Measurements from ENCODE around the gene ARL3. TPM values are rescaled to one million over a fixed set of nuclear protein-coding genes. Genes with fewer than 3 reads are reported as not detected.

The ARL3 gene
- total and polyA plus RNA-seq, 2 experiments from 2014 or later = 8.5 to 22.6 TPM

DNA sequence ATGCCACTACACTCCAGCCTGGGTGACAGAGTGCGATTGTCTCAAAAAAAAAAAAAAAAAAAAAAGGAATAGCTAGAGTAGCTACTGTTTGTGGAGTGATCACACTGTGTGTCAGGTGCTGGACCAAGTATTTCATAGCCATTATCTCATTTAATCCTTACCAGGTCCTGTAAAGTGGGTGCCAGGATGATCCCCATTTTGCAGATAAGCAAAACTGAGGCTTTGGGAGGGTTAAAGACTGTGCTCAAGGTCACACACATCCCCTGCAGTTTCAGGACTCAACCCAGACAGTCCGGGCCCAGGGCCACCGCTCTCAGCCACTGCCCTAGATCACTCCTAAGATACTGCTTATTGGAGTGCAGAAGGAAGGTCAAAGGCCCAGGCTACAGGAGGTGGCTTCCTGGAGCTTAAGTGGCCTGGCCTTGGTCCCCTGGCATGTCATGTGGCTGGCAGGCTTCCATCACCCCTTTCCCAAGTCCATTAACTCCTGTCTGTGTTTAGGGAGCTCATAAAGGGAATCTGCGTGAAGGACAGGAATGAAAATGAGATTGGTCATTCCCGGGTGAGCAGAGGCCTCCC lies 17.1 kb upstream of the ARL3 start:
- H3K36me3 Mint-ChIP-seq (ENCODE audit: low read depth) = peaks cover 80% of the 10 kb centered on the region

GRCh38 chr10:102729029-102730026 lies 15.1 kb upstream of the ARL3 start:
- H3K27me3 ChIP-seq (ENCODE audit: insufficient read depth) = no peaks in the 10 kb centered on the region
- Mint-ChIP-seq H3K36me3 (ENCODE audit: low read depth) (peaks cover 75% of the 10 kb centered on the region), H3K27me3 (ENCODE audit: insufficient read depth, low read depth, poor library complexity) (peaks cover 3% of the 10 kb centered on the region), H3K4me1 (no peaks in the 10 kb centered on the region), H3K4me3 (no peak overlapping the region), H3K27ac (no peak overlapping the region), H3K9me3 (no peaks in the 10 kb centered on the region)
- H3K4me1 ChIP-seq (ENCODE audit: insufficient read depth) = no peaks in the 10 kb centered on the region
- no peak overlapping the region for H3K4me2 ChIP-seq
- peaks cover 8% of the 10 kb centered on the region for H3K79me2 ChIP-seq (replicated peaks; ENCODE audit: insufficient read depth)
- TF ChIP-seq, protein P1, sequence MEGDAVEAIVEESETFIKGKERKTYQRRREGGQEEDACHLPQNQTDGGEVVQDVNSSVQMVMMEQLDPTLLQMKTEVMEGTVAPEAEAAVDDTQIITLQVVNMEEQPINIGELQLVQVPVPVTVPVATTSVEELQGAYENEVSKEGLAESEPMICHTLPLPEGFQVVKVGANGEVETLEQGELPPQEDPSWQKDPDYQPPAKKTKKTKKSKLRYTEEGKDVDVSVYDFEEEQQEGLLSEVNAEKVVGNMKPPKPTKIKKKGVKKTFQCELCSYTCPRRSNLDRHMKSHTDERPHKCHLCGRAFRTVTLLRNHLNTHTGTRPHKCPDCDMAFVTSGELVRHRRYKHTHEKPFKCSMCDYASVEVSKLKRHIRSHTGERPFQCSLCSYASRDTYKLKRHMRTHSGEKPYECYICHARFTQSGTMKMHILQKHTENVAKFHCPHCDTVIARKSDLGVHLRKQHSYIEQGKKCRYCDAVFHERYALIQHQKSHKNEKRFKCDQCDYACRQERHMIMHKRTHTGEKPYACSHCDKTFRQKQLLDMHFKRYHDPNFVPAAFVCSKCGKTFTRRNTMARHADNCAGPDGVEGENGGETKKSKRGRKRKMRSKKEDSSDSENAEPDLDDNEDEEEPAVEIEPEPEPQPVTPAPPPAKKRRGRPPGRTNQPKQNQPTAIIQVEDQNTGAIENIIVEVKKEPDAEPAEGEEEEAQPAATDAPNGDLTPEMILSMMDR (conservative IDR thresholded peaks at IDR 0.05; ENCODE audit: low read depth in 2 of 2) = peak; percentile 90 to 97
- TF ChIP-seq POLR2AphosphoS5 (IDR thresholded peaks at IDR 0.05; ENCODE audit: low read depth) = peak; percentile 29; the same call in 1 of the 2 replicates
- TF ChIP-seq, protein P2, sequence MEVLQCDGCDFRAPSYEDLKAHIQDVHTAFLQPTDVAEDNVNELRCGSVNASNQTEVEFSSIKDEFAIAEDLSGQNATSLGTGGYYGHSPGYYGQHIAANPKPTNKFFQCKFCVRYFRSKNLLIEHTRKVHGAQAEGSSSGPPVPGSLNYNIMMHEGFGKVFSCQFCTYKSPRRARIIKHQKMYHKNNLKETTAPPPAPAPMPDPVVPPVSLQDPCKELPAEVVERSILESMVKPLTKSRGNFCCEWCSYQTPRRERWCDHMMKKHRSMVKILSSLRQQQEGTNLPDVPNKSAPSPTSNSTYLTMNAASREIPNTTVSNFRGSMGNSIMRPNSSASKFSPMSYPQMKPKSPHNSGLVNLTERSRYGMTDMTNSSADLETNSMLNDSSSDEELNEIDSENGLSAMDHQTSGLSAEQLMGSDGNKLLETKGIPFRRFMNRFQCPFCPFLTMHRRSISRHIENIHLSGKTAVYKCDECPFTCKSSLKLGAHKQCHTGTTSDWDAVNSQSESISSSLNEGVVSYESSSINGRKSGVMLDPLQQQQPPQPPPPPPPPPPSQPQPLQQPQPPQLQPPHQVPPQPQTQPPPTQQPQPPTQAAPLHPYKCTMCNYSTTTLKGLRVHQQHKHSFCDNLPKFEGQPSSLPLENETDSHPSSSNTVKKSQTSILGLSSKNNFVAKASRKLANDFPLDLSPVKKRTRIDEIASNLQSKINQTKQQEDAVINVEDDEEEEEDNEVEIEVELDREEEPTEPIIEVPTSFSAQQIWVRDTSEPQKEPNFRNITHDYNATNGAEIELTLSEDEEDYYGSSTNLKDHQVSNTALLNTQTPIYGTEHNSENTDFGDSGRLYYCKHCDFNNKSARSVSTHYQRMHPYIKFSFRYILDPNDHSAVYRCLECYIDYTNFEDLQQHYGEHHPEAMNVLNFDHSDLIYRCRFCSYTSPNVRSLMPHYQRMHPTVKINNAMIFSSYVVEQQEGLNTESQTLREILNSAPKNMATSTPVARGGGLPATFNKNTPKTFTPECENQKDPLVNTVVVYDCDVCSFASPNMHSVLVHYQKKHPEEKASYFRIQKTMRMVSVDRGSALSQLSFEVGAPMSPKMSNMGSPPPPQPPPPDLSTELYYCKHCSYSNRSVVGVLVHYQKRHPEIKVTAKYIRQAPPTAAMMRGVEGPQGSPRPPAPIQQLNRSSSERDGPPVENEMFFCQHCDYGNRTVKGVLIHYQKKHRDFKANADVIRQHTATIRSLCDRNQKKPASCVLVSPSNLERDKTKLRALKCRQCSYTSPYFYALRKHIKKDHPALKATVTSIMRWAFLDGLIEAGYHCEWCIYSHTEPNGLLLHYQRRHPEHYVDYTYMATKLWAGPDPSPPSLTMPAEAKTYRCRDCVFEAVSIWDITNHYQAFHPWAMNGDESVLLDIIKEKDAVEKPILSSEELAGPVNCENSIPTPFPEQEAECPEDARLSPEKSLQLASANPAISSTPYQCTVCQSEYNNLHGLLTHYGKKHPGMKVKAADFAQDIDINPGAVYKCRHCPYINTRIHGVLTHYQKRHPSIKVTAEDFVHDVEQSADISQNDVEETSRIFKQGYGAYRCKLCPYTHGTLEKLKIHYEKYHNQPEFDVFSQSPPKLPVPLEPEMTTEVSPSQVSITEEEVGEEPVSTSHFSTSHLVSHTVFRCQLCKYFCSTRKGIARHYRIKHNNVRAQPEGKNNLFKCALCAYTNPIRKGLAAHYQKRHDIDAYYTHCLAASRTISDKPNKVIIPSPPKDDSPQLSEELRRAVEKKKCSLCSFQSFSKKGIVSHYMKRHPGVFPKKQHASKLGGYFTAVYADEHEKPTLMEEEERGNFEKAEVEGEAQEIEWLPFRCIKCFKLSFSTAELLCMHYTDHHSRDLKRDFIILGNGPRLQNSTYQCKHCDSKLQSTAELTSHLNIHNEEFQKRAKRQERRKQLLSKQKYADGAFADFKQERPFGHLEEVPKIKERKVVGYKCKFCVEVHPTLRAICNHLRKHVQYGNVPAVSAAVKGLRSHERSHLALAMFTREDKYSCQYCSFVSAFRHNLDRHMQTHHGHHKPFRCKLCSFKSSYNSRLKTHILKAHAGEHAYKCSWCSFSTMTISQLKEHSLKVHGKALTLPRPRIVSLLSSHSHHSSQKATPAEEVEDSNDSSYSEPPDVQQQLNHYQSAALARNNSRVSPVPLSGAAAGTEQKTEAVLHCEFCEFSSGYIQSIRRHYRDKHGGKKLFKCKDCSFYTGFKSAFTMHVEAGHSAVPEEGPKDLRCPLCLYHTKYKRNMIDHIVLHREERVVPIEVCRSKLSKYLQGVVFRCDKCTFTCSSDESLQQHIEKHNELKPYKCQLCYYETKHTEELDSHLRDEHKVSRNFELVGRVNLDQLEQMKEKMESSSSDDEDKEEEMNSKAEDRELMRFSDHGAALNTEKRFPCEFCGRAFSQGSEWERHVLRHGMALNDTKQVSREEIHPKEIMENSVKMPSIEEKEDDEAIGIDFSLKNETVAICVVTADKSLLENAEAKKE (CRISPR knock-in tag; IDR thresholded peaks at IDR 0.05) = no peak
- H3K4me3 ChIP-seq = no peak overlapping the region
- peak overlapping the region; percentile 72; the same call in 1 of the 2 replicates for H3K27ac ChIP-seq (ENCODE audit: low read depth)
- H3F3A ChIP-seq (replicated peaks; ENCODE audit: low read depth) = peaks cover 3% of the 10 kb centered on the region
- H3K36me3 ChIP-seq (ENCODE audit: insufficient read depth) = peaks cover 24% of the 10 kb centered on the region
- H3K9me2 ChIP-seq (ENCODE audit: insufficient read depth) = no peaks in the 10 kb centered on the region
- peaks cover 11% of the 10 kb centered on the region for H4K20me1 ChIP-seq (replicated peaks; ENCODE audit: insufficient read depth)
- no peak overlapping the region for H2AFZ ChIP-seq
- DNase-seq (ENCODE audit: low spot score) = peak; percentile 93
- peak; percentile 99 for ATAC-seq

More for the DNA sequence above, 17.1 kb upstream of the ARL3 start:
- ATAC-seq = no peak
- Histone ChIP-seq H3F3A (replicated peaks; ENCODE audit: low read depth) (peaks cover 6% of the 10 kb centered on the region), H3K79me2 (replicated peaks; ENCODE audit: insufficient read depth) (no peaks in the 10 kb centered on the region), H3K9me2 (ENCODE audit: insufficient read depth) (no peaks in the 10 kb centered on the region), H3K4me2 (no peak overlapping the region), H3K27ac (ENCODE audit: low read depth) (no peak overlapping the region; the same call in 1 of the 2 replicates), H2AFZ (no peak overlapping the region), H3K36me3 (ENCODE audit: insufficient read depth) (peaks cover 24% of the 10 kb centered on the region), H3K27me3 (ENCODE audit: insufficient read depth) (no peaks in the 10 kb centered on the region), H4K20me1 (replicated peaks; ENCODE audit: insufficient read depth) (peaks cover 5% of the 10 kb centered on the region), H3K4me1 (ENCODE audit: insufficient read depth) (no peaks in the 10 kb centered on the region), H3K4me3 (no peak overlapping the region)
- no peak overlapping the region for H3K27ac Mint-ChIP-seq
- DNase-seq (ENCODE audit: low spot score) = no peak
- peaks cover 13% of the 10 kb centered on the region for H3K4me1 Mint-ChIP-seq
- H3K4me3 Mint-ChIP-seq = no peak overlapping the region
- no peak for TF ChIP-seq EZH2 (IDR thresholded peaks at IDR 0.05; ENCODE audit: low read depth, unreplicated experiment)
- H3K9me3 Mint-ChIP-seq = no peaks in the 10 kb centered on the region
- H3K27me3 Mint-ChIP-seq (ENCODE audit: insufficient read depth, low read depth, poor library complexity) = peaks cover 3% of the 10 kb centered on the region
